GM21576 (cell line): Measurements from ENCODE around the gene NVL.
A peak's percentile ranks its signal among the peaks of the same experiment; 100 is the strongest.

Experiments
- ATAC-seq: cut with Tn5 transposase; IDR thresholded peaks from one replicate; pipeline ENCODE4 v1.9.1; 2021; ENCODE audit warnings: mild to moderate bottlenecking, moderate library complexity; ENCODE audit not compliant: unreplicated experiment

NVL gene

GRCh38 chr1:224289396-224289795 is 40.6 kb downstream of the NVL start:
- ATAC-seq: no peak

- no peak for ATAC-seq
These were observed 42.3 kb downstream of the NVL start for GRCh38 chr1:224287714-224288113.

GRCh38 chr1:224282140-224282539 is 47.8 kb downstream of the NVL start:
- no peak for ATAC-seq

GRCh38 chr1:224276771-224277487 is 53.0 kb downstream of the NVL start:
- no peak for ATAC-seq

GRCh38 chr1:224274970-224275626 is 54.9 kb downstream of the NVL start:
- no peak for ATAC-seq

- ATAC-seq: no peak
These were observed 56.3 kb downstream of the NVL start for GRCh38 chr1:224273641-224274040.

- no peak for ATAC-seq
These were observed 58.9 kb downstream of the NVL start for GRCh38 chr1:224271106-224271505.

- no peak for ATAC-seq
These were observed 62.0 kb downstream of the NVL start for GRCh38 chr1:224267925-224268324.

GRCh38 chr1:224266915-224267856 is 62.8 kb downstream of the NVL start:
- ATAC-seq: no peak

GRCh38 chr1:224266105-224266914 is 63.7 kb downstream of the NVL start:
- peak; percentile 81 for ATAC-seq

- ATAC-seq: no peak
These were observed 65.7 kb downstream of the NVL start for GRCh38 chr1:224264321-224264720.

GRCh38 chr1:224262373-224263054 is 67.5 kb downstream of the NVL start:
- no peak for ATAC-seq

GRCh38 chr1:224259986-224260385 is 70.0 kb downstream of the NVL start:
- no peak for ATAC-seq

GRCh38 chr1:224258351-224258750 is 71.6 kb downstream of the NVL start:
- ATAC-seq: no peak

- ATAC-seq: no peak
These were observed 73.3 kb downstream of the NVL start for GRCh38 chr1:224256640-224257039.

GRCh38 chr1:224253721-224254120 is 76.3 kb downstream of the NVL start:
- ATAC-seq: no peak

GRCh38 chr1:224252479-224252878 is 77.5 kb downstream of the NVL start:
- no peak for ATAC-seq

GRCh38 chr1:224251741-224252146 is 78.2 kb downstream of the NVL start:
- no peak for ATAC-seq

- ATAC-seq: peak; percentile 90
These were observed 84.8 kb downstream of the NVL start for GRCh38 chr1:224245188-224245587.

- ATAC-seq: no peak
These were observed 91.2 kb downstream of the NVL start for GRCh38 chr1:224238756-224239155.
